GM23338 (cell line): ENCODE data around the gene RAD18. TPM values are rescaled to one million over a fixed set of nuclear protein-coding genes. Genes with fewer than 3 reads are reported as not detected.

Source experiments
- ATAC-seq: fragments of 200-7000 bp; cut with Tn5 transposase; 3 replicates; pipeline ENCODE4 v1.9.1; 2020
- DNase-seq: peaks from one replicate; pipeline ENCODE4 v3.0.0-alpha.2; 2015; ENCODE audit warnings: low spot score
- H2AFZ ChIP-seq: fragments of 200-600 bp; sonication (generic); 2 replicates; pipeline ENCODE4 v1.8.0; 2016; ENCODE audit warnings: antibody characterized with exemption, mild to moderate bottlenecking, moderate library complexity
- H3F3A ChIP-seq: fragments of 200-600 bp; sonication (generic); replicated peaks from 2 replicates; pipeline ENCODE4 v1.8.0; 2017; ENCODE audit warnings: antibody characterized with exemption, mixed run types, low read depth
- H3K27ac ChIP-seq: fragments of 200-600 bp; sonication (generic); 2 replicates; pipeline ENCODE4 v1.6.1; 2016; ENCODE audit warnings: low read depth
- H3K27me3 ChIP-seq: fragments of 200-600 bp; sonication (generic); 2 replicates; pipeline ENCODE4 v1.8.0; 2016; ENCODE audit warnings: mild to moderate bottlenecking, mixed run types, moderate library complexity; ENCODE audit not compliant: insufficient read depth
- H3K36me3 ChIP-seq: fragments of 200-600 bp; sonication (generic); 2 replicates; pipeline ENCODE4 v1.8.0; 2016; ENCODE audit warnings: mild to moderate bottlenecking; ENCODE audit not compliant: insufficient read depth
- H3K4me1 ChIP-seq: fragments of 200-600 bp; sonication (generic); 2 replicates; pipeline ENCODE4 v1.8.0; 2016; ENCODE audit warnings: mild to moderate bottlenecking, moderate library complexity; ENCODE audit not compliant: insufficient read depth
- H3K4me2 ChIP-seq: fragments of 200-600 bp; sonication (generic); 2 replicates; pipeline ENCODE4 v1.7.1; 2017; ENCODE audit warnings: mixed run types
- H3K4me3 ChIP-seq: fragments of 200-600 bp; sonication (generic); 2 replicates; pipeline ENCODE4 v1.6.1; 2016; ENCODE audit warnings: mixed run types
- H3K79me2 ChIP-seq: fragments of 200-600 bp; sonication (generic); replicated peaks from 2 replicates; pipeline ENCODE4 v1.8.0; 2017; ENCODE audit warnings: mild to moderate bottlenecking; ENCODE audit not compliant: insufficient read depth
- H3K9me2 ChIP-seq: fragments of 200-600 bp; sonication (generic); 2 replicates; pipeline ENCODE4 v1.8.0; 2017; ENCODE audit not compliant: insufficient read depth
- H4K20me1 ChIP-seq: fragments of 200-600 bp; sonication (generic); replicated peaks from 2 replicates; pipeline ENCODE4 v1.8.0; 2017; ENCODE audit warnings: mild to moderate bottlenecking; ENCODE audit not compliant: insufficient read depth
- H3K27ac Mint-ChIP-seq: 2 replicates; pipeline ENCODE4 v1.8.0; 2020; ENCODE audit warnings: inconsistent platforms, mild to moderate bottlenecking, moderate library complexity, mixed read lengths
- H3K27me3 Mint-ChIP-seq: 3 replicates; pipeline ENCODE4 v1.8.0; 2022; ENCODE audit warnings: low read depth, mild to moderate bottlenecking, moderate library complexity, mixed read lengths, inconsistent platforms; ENCODE audit not compliant: insufficient read depth, poor library complexity
- H3K36me3 Mint-ChIP-seq: 3 replicates; pipeline ENCODE4 v1.8.0; 2021; ENCODE audit warnings: low read depth, mild to moderate bottlenecking, inconsistent platforms, moderate library complexity, mixed read lengths
- H3K4me1 Mint-ChIP-seq: 3 replicates; pipeline ENCODE4 v1.8.0; 2020; ENCODE audit warnings: mild to moderate bottlenecking, inconsistent platforms, mixed read lengths
- H3K4me3 Mint-ChIP-seq: 3 replicates; pipeline ENCODE4 v1.8.0; 2021; ENCODE audit warnings: moderate library complexity, mild to moderate bottlenecking, inconsistent platforms, mixed read lengths
- H3K9me3 Mint-ChIP-seq: 3 replicates; pipeline ENCODE4 v1.8.0; 2020; ENCODE audit warnings: moderate library complexity, mild to moderate bottlenecking, inconsistent platforms, mixed read lengths
- EZH2phosphoT487 ChIP-seq: fragments of 200-600 bp; sonication (generic); IDR thresholded peaks from one replicate; pipeline ENCODE4 v1.8.1; 2018; ENCODE audit warnings: antibody characterized with exemption; ENCODE audit not compliant: unreplicated experiment
- JUNB ChIP-seq: IDR thresholded peaks from one replicate; pipeline ENCODE4 v1.6.1; 2016; ENCODE audit warnings: antibody characterized with exemption; ENCODE audit not compliant: unreplicated experiment
- NANOG ChIP-seq: IDR thresholded peaks from 2 replicates; pipeline ENCODE4 v1.6.1; 2016; ENCODE audit warnings: antibody characterized with exemption, borderline replicate concordance
- POLR2AphosphoS5 ChIP-seq: IDR thresholded peaks from 2 replicates; pipeline ENCODE4 v1.6.1; 2016; ENCODE audit warnings: antibody characterized with exemption, low read depth
- REST ChIP-seq: IDR thresholded peaks from one replicate; pipeline ENCODE4 v1.6.1; 2018; ENCODE audit warnings: antibody characterized with exemption; ENCODE audit not compliant: unreplicated experiment
- STAT1 ChIP-seq: IDR thresholded peaks from one replicate; pipeline ENCODE4 v1.6.1; 2016; ENCODE audit warnings: antibody characterized with exemption; ENCODE audit not compliant: unreplicated experiment
- ZNF114 ChIP-seq: fragments of 250-450 bp; sonication (Bioruptor Pico); IDR thresholded peaks from 2 replicates; pipeline ENCODE4 v1.5.0; 2020; ENCODE audit warnings: mild to moderate bottlenecking, moderate library complexity
- ZNF331 ChIP-seq: fragments of 250-450 bp; sonication (Bioruptor Pico); IDR thresholded peaks from 2 replicates; pipeline ENCODE4 v1.5.0; 2020; ENCODE audit warnings: low read depth, mild to moderate bottlenecking, moderate library complexity
- ZNF462 ChIP-seq: fragments of 250-450 bp; sonication (Bioruptor Pico); IDR thresholded peaks from 2 replicates; pipeline ENCODE4 v1.5.0; 2020; ENCODE audit warnings: mild to moderate bottlenecking, moderate library complexity
- polyA plus RNA-seq: library from polyadenylated mRNA; unstranded; fragments of >200 nt; fragmentation: Nextera tagmentation; extraction: Ambion mirVana; gene quantifications from 2 replicates; pipeline ENCODE4 v1.2.1, GENCODE V29; 2016
- total RNA-seq: library from RNA; depleted of rRNA; stranded (reverse); fragments of >200 nt; shearing (Covaris generic); gene quantifications from 2 replicates; pipeline ENCODE4 v1.2.3, GENCODE V29; 2014

The RAD18 gene
- total and polyA plus RNA-seq, 2 experiments from 2014 or later = 25.4 to 40.1 TPM

- TF ChIP-seq ZNF462 (no peak), NANOG (no peak), ZNF331 (no peak), STAT1 (no peak), POLR2AphosphoS5 (no peak)
Observed at GRCh38 chr3:9007213-9007612, 43.9 kb upstream of the RAD18 start (continued).

GRCh38 chr3:9000041-9000440, 36.8 kb upstream of the RAD18 start:
- Histone ChIP-seq H3K79me2 (no peaks in the 10 kb centered on the region), H3K4me1 (no peaks in the 10 kb centered on the region), H2AFZ (no peak overlapping the region), H3K4me2 (no peak overlapping the region), H3K9me2 (no peaks in the 10 kb centered on the region), H3K27me3 (no peaks in the 10 kb centered on the region), H3K27ac (no peak overlapping the region), H3F3A (no peaks in the 10 kb centered on the region), H3K36me3 (no peaks in the 10 kb centered on the region), H4K20me1 (no peaks in the 10 kb centered on the region), H3K4me3 (no peak overlapping the region)
- no peak overlapping the region for H3K4me3 Mint-ChIP-seq
- DNase-seq = no peak
- no peaks in the 10 kb centered on the region for H3K36me3 Mint-ChIP-seq
- peaks cover 6% of the 10 kb centered on the region; the same call in 2 of the 3 replicates for H3K4me1 Mint-ChIP-seq
- no peak overlapping the region for H3K27ac Mint-ChIP-seq
- H3K27me3 Mint-ChIP-seq = peaks cover 3% of the 10 kb centered on the region
- H3K9me3 Mint-ChIP-seq = no peaks in the 10 kb centered on the region
- ATAC-seq = no peak
- TF ChIP-seq ZNF114 (CRISPR knock-in tag) (no peak), JUNB (no peak), STAT1 (no peak), REST (no peak), NANOG (no peak), EZH2phosphoT487 (no peak)
